Stimulated activated CD8-positive, alpha-beta memory T cell treated with anti-CD3 and anti-CD28 coated beads, Interleukin-15, amount 100 ng/mL, for 1 hour (primary cell): ENCODE data around the gene SETBP1.

Experiments
- DNase-seq: peaks from one replicate; pipeline ENCODE4 v3.0.0-alpha.2; 2020; ENCODE audit warnings: low read depth

SETBP1 gene

DNA sequence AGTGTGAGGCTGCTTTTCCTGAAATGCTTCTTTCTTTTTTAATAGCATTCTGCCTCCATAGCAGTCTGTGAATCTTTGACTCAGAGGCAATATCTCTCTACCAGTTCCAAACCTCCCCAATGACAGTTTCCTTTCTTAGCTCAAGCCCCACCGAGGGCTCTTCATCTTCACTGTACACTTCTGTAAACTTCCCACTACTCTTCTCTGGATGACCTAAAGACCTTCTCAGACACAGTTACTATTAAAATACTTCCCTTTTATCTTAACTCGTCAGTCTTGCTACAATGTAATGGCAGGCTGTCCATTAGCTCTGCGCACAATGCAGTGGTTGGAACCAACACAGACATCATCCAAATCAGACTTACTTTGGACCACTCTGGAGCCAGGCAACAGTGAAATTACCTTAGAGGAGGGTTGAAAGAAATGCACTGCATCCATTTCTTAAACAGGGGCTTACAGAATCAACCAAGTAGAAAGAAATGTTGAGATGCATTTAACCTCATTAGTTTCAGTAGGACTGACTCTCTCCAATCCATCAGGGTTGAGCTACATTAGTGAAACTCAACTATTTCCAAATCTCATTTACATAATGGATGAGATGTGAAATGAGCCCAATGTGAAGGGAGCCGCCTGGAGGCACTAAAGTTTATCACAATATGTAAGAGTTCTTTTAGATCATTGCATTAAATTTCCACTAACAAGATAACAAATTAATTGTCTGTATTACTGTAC lies 343.8 kb downstream of the SETBP1 start:
- no peak for DNase-seq

DNA sequence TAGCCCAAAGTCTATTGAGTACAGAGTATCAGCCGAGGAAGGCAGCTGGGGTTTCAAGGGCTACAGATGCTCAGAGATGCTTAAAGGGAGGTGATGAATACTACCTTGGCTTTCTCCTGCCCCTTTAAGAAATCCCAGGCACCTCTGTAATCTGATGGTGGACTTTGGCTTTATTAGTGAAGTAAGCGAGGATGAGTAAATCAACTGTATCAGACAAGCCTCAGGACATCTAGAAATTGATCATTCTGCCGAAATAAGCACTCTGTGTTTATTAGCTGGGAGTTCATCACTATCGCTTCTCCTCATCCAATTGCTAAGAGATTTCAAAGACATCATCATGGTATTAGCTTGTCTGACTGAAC lies 344.4 kb downstream of the SETBP1 start:
- DNase-seq: no peak

DNA sequence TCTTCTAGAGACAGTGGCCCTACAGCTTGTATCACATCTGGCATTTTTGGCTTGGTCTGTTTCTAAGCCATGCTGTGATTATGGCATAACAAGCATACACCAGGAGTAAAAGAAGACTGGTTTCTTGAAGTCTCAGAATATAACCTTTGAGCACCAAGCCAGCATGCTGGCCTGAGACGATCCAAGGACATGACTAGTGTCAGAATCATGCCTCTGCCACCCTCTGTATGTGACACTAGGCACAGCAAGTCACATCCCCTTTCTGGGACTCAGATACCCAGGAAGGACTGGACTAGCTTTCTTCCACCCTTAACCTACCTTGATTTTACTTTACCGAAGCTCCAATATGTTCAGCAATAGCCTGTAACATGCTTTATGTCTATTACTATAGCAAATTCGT lies 345.5 kb downstream of the SETBP1 start:
- no peak for DNase-seq

DNA sequence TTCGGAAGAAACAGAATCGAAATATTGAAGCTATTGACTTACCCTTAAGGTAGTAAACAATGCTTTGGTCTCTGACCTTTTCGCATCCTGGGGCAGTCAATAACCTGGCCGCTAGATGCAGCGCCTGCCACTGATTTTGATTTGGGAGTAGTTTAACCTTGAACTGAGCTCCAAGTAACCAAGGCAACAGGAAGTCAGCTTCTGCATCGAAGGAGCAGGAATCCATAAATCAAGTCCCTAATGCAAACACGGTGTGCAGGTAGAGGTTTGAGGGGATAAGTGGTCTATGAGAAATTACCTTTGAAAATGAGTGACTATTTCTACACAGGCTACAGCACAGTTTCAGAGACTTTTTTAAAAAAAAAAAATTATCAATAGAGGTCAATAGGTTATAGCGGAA lies 353.5 kb downstream of the SETBP1 start:
- DNase-seq: no peak

DNA sequence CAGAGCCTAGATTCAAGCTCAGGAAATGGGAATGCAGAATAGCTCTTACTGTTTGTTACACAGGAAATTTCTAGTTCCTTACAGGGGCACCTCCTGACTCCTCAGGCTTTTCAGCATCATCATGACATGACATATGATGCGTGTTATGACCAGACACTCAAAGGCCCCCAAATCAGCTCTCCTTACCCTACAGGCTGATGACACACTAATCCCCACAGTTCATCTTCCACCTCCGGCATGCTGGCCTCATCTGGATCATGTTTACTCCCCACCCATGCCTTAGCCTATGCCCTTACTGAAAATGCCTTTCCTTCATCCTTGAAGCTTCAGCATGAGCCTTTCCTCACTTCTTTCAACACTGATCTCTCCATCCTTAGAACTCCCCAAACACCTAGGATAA lies 356.9 kb downstream of the SETBP1 start:
- no peak for DNase-seq

DNA sequence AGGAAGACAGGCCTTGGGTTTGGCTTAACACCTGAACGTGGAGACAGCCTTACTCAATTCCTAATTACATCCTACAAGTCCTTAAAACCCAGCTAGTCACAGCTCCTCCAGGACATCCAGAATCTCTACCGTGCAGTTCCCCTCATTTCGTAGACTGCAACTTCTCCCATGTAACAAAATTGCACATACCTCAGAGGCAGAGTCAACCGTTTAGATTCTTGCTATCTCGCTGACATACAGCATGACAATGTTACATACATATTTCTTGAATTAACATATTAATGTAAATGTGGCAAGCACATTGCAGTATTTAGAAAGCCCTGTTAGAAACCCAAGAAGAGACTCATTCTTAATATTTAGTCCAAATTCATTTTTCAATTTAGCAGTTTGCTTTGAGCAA lies 358.7 kb downstream of the SETBP1 start:
- no peak for DNase-seq

DNA sequence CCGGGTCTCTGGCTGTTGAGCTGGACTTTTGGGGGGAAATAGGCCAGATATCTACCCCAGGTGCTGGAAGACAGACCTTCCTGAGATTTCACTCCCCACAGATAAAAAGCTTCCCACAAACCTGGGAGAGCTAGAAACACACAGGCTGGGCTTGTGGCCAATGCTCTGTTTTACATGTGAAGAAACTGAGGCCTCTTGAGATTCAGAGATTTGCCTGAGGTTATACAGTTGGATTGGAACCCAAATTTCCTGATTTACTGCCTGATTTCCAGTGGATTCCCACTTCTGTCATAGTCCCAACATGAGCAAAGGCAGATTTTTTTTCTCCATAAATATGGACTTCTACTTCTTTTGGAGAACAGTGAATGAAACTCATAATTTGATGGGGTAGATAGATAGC lies 360.2 kb downstream of the SETBP1 start:
- no peak for DNase-seq

DNA sequence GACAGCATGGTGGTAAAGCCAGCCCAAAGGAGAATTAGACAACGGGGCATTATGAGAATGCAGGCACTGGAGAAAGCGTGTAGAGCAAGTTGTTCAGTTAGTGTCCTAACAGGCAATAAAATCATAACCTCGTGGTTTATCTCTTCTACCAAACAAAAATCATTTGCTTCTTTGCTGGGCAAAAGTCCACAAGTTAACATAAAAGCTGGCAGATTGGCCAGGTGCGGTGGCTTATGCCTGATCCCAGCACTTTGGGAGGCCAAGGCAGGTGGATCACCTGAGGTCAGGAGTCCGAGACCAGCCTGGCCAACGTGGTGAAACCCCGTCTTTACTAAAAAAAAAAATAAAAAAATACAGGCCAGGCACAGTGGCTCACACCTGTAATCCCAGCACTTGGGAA lies 364.1 kb downstream of the SETBP1 start:
- DNase-seq: no peak

DNA sequence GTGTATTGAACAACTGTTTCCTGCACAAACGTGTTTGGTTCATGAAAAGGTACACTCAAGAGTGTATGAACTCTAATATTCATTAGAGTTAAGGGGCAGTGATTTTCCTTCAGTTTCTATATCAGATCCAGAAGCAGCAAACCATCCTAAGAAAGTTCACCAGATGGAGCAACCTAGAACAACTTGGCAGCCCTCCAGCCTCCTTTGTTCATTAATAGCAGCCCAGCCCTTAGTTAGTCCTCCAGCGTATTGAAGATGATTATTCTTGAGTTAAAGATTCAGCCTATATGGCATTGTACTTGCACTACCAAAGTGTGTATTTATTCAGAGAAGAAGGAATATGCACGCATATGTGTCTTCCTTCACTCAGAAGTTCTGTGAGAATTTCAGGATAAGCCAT lies 365.5 kb downstream of the SETBP1 start:
- DNase-seq: no peak

DNA sequence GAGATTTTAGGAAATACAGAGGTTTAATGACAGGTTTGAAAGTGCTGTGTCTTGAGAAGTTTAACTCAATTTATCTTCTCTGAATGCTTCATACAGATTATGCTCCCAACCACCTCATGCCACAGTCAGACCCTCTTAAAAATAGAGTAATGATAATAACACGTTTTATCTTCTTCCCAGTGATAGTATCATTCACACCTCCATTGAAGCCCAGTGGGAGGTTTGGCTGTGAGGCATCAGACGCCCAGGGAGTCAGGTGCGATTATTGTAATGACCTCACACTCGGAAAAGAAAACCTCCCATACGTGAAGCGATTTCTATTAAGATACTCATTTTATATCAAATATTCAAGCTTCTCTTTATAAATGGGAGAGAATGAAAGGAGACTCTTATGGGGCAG lies 366.3 kb downstream of the SETBP1 start:
- no peak for DNase-seq

DNA sequence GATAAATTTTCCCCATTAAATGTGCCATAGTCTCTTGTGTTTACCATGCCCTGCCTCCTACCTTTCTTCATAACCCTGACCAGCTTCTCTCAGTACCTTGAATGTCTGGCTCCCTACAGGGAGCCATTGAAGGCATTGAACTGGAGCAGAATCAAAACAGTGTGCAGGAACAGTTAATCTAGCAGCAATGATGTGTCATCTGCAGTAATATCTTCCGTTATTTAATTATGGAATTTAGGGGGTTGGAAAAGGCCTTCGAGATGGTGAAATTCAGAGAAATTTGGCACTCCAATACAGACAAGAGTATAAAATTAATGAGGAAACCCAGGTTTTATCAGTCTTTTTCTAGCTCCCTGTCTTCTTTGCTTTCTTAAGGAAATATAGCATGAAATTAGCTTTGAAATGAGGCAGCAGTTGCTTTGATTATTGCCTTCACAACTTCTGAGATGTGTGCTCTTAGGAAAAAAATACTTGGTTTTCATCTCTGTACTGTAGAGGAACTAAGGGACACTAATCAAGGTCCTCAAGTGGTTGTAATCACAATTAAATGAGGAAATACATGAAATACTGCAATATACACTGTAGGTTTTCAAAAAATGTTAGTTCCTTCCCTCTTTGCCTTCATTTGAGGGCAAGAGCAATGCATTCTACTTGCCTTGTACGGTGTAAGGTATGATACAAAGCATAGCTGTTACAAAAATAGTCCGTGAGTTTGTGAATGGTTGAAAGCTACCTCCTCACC lies 369.1 kb downstream of the SETBP1 start:
- DNase-seq: no peak

DNA sequence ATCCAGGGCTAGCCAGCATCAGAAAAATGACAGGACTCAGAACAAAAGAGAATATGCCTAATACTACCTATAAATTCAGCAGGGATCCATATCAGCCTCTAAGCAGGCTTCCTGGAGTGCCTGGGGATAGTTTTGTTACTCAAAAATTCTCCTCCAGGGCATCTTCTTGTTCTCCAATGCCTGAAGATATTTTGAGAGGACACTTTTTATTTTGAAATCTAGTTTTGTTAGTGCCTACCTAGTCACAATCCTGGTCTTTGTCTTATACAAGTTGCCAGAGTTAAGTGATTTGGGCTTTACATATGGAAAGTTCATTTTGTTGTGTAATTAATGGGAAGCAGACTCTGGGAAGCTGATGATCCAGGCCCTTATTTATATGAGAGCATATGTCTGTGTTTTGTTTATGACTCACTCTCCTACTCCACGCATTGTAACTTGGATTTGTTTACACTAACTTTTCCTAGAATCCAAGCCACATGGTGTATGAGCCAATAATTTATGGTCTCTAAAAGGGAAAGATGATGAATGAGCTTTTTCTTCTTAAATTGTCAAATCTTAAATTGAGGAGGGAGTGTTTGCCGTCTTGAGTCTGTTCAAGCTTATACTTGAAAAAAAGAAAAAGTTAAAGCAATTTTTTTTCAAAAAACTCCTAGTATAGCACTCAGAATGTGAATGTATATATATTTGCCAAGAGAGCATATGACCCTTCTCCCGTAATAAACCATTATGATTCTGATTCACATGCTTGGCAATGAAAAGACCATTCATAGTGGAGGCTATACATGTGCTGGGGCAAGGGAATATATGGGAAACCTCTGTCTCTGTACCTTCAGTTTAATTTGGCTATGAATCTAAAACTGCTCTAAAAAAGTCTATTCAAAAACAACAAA lies 370.3 kb downstream of the SETBP1 start:
- DNase-seq: no peak

DNA sequence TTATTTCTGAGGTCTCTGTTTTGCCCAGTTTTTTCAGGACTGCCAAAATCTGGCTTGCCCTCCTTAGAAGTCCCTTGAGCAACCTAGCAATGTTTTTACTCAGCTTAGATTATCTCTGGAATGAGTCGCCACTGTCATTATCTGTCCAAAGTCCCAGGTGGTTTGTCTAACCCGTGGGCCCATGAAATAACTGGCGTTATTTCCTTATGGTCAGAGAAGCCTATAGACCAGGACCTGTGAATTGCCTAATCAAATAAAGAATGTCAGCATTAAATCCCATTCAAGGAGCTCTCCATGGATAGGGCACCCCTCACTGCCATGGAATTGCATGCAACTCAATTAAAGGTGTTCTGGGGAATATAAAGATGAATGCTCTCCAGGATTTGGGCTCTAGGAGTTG lies 373.9 kb downstream of the SETBP1 start:
- DNase-seq: no peak

DNA sequence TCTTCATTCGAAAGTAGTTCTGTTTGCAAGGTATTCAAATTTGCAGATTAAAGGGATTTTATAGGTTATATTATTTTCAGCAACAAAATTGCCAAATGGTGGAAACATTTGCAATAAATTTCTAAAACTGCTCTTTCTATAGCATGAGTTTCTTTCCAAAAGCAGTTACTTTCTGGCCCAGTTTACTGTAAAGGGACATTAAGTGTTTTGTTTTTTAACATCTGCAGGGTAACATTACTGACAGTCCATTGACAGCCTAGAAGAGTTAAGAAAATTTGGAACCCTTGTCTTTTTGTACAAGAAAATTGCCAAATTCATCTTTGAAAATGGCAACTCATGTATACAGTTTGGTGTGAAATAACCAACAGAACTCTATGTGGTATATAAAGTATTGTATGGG lies 375.1 kb downstream of the SETBP1 start:
- DNase-seq: no peak

DNA sequence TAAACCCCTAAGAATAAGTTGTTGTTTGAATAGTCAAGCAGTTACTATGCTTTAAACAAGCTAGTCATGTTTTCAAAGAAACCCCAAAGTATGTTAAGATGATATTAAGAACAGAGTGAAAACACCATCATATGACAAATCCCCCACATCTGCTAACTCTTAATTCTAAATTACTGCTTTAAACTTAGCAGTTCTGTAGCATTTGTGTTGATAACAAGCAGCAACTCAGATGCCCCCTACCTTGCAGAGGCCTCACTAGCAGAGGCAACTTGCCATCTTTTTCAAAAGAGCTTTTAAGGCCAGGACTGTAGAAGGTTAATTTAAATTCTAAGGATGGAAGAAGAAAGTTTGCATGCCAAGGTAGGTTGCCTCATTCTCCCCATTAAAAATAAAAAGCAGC lies 376.2 kb downstream of the SETBP1 start:
- DNase-seq: no peak

DNA sequence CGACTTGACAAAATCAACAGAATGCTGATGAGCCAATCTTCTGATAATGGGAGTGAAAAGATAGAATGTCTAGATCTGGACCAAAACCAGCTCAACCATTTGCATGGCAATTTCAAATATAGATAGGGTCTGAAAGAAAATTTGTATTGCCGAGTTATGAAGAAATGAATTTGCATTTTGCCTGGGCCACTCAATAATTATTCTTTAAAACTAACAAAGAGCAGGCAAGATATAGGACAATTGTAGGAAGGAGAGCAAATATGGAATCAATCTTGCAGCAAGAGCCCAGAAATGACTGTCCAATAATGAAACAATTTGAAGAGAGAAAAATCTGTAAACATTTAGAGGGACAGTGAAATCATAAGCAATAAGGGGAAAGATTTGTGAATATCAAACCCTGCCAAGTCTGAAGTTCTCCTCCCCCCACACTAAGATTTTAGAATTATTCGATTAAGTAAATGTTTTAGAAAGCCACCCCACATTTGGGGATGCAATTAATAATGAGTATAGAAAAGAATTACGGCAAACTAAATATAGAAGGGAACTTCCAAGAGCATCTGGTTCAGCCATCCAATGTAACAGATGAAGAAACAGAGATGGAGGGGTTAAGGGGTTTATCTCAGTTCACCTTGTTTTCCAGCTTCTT lies 377.4 kb downstream of the SETBP1 start:
- DNase-seq: no peak

DNA sequence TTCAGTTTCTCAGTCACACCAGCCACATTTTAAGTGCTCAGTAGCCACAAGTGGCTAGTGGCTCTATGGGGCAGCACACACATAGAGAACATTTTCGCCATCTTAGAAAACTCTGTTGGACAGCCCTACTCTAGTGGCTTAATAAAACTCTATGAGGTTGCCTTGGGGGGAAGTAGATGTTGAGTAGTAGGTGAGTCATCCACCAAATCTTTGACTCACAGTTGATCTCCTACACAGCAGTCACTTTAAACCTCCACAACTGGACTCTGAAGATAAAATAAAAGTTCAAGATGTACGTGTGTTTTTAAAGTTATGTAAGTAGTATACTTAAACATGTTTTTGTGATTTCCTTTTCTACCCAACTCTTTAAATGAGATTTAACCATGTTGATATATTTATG lies 379.0 kb downstream of the SETBP1 start:
- no peak for DNase-seq

DNA sequence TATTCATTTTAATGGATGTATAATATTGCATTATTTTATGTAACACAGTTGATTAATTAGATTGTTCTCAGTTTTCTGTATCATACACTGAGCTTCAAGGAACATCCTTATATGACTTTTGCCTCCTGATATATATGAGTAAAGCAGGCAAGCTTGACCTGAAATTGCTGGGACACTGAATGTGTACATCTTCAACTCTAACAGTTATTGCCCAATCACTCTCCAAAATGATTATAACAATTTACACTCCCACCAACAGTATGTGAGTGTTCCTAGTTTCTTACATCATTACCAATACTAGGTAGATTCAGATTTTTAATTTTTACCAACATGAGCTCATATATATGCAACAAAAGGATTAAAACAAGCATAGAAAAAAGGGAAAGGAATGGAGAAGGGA lies 379.4 kb downstream of the SETBP1 start:
- no peak for DNase-seq

DNA sequence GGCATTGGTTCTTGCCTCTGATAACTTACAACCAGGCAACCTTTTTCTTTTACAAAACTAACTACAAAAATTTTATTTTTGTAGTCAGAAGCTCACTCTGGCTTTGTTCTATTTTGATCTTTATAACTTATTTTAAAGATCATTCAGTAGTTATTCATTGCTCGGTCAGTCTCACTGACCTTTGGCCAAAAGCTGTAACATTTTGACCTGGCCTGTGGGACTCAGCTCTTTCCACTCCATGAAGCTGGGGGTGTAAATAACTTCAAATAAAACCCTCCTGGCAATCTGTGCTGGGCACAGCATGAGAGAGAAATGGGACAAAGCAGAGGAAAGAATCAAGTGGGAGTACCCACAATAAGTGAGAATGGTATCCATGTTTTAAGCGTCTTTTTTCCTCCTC lies 380.7 kb downstream of the SETBP1 start:
- no peak for DNase-seq

DNA sequence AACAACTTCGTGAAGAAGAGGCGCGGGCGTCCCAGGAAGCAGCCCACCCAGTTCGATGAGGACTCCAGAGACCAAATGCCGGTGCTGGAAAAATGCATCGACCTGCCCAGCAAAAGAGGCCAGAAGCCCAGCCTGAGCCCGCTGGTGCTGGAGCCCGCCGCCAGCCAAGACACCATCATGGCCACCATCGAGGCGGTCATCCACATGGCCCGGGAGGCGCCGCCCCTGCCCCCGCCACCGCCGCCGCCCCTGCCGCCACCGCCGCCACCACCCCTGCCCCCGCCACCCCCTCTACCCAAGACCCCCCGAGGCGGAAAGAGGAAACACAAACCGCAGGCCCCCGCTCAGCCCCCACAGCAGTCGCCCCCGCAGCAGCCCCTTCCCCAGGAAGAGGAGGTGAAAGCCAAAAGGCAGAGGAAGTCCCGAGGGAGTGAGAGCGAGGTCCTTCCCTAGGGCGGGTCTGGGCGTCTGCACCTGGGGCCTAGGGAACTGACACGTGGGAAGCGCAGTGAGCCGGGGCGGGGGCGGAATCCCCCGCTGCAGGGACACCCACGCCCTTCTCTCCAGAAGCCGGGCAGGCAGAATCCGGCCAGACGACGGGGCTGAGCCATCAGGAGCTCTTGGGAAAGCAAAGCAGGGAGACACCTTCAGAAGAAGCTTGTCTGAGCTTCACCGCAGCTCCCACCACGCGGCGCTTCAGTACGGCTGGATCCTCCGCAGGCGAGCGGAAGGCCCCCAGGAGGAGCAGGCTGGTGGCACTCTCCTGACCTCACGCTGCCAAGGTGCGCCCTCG lies 382.8 kb downstream of the SETBP1 start:
- DNase-seq: no peak

DNA sequence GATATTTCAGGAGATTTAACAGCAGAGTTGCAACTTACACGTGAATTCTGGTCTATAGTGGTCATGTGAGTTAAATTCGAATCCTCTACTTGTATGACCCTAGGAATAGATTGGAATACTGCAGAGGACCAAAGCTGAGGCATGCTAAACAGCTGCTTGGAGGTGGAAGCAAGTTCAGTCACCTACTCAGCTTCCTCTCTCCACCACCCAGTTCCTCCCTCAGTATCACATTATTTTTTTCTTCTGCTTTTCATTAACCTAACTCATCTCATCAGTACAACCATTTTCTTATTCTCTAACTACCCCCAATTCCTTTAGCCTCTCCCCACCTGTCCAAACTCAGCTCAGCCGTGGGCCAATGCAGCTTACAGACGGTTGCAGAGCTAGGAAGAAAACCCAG lies 385.5 kb downstream of the SETBP1 start:
- no peak for DNase-seq

DNA sequence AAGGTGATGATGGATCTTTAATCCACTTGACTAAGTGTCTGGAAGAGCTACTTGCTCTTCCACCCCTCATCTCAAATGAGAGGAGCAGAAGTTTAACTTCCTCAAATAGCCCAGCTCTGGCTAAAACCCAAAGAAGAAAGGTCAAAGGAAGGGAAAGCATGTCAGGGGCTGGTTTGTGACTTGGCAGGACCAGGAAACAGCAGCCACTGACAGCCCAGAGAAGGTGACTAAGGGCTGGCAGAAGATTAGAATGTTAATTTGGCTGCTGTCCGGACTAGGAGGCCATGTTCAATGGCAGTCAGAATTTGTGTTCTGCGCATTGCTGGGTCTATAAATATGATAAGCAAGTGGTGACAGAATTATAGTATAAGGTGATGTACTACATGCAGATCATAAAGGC lies 386.2 kb downstream of the SETBP1 start:
- no peak for DNase-seq
